HCT116 (cell line): ENCODE measurements around the gene FAM193A. TPM values are rescaled to one million over a fixed set of nuclear protein-coding genes. Genes with fewer than 3 reads are reported as not detected.
A peak's percentile ranks its signal among the peaks of the same experiment; 100 is the strongest.

Experiments
- ATAC-seq: fragments of 200-7000 bp; cut with Tn5 transposase; 2 replicates; pipeline ENCODE4 v1.9.1; 2020; ENCODE audit warnings: mild to moderate bottlenecking, moderate library complexity
- BruUV-seq: library from RNA; stranded (reverse); fragments of 400-500 nt; replicated peaks from 2 replicates; lab custom pipeline; 2021; lab: Mats Ljungman, UMichigan
- CTCF ChIA-PET: fragments of 300-600 bp; sonication (Branson Sonifier 250); formaldehyde crosslinking; loops from one replicate; lab custom pipeline; 2021; ENCODE audit warnings: antibody characterized with exemption; lab: Charles Lee
- POLR2A ChIA-PET: fragments of 300-600, 350-600 bp; sonication (Branson Sonifier 250); formaldehyde crosslinking; loops from one replicate; lab custom pipeline; 2021; ENCODE audit warnings: antibody characterized with exemption; lab: Charles Lee
- RAD21 ChIA-PET, 2 experiments: fragments of 300-600 bp; sonication (Branson Sonifier 250); formaldehyde crosslinking; loops; one replicate each; lab custom pipeline; 2023; ENCODE audit warnings: low total read pairs in 2 of 2; ENCODE audit not compliant: uncharacterized antibody in 2 of 2, unreplicated experiment in 2 of 2, low non-redundant PET in 1 of 2; lab: Charles Lee
- DNase-seq: peaks from one replicate; pipeline ENCODE4 v3.0.0-alpha.2; 2010; ENCODE audit warnings: low read depth, low spot score
- H2AFZ ChIP-seq: fragments of 200-600 bp; shearing (Covaris generic), sonication (generic); 2 replicates; pipeline ENCODE4 v1.6.1; 2017; ENCODE audit warnings: low read depth, mixed run types, mixed read lengths, antibody characterized with exemption, low read length; ENCODE audit not compliant: poor library complexity, severe bottlenecking
- H3K27ac ChIP-seq: 2 replicates; pipeline ENCODE4 v1.5.1; 2012; ENCODE audit warnings: low read depth, low read length
- H3K27me3 ChIP-seq: fragments of 200-600 bp; sonication (generic); 2 replicates; pipeline ENCODE4 v1.6.1; 2016; ENCODE audit warnings: mixed run types, low read length, mixed read lengths; ENCODE audit not compliant: insufficient read depth
- H3K36me3 ChIP-seq, 2 experiments: fragments of 200-500 bp in 1 of 2; fragments of 200-600 bp in 1 of 2; sonication (Bioruptor generic) in 1 of 2; sonication (generic) in 1 of 2; 2 replicates each; pipeline versions ENCODE4 v1.5.1 to v1.6.1; 2014 to 2016; ENCODE audit warnings: low read length in 2 of 2, inconsistent platforms in 1 of 2, mixed read lengths in 1 of 2, mixed run types in 1 of 2; ENCODE audit not compliant: insufficient read depth in 2 of 2, control insufficient read depth in 1 of 2
- H3K4me1 ChIP-seq, 2 experiments: fragments of 200-600 bp in 1 of 2; sonication (generic) in 1 of 2; 2 replicates each; pipeline versions ENCODE4 v1.5.1 to v1.6.1; 2012 to 2017; ENCODE audit warnings: low read length in 2 of 2, inconsistent platforms in 1 of 2, mild to moderate bottlenecking in 1 of 2, mixed read lengths in 1 of 2, mixed run types in 1 of 2, moderate library complexity in 1 of 2; ENCODE audit not compliant: insufficient read depth in 2 of 2, control insufficient read depth in 1 of 2
- H3K4me2 ChIP-seq: fragments of 200-600 bp; sonication (generic); 2 replicates; pipeline ENCODE4 v1.6.1; 2017; ENCODE audit warnings: mixed run types, low read length, mixed read lengths
- H3K4me3 ChIP-seq, 2 experiments: fragments of 200-600 bp in 1 of 2; sonication (generic) in 1 of 2; replicated peaks in 1 of 2; 2 replicates each; pipeline ENCODE4 v1.5.1; 2011 to 2016; ENCODE audit warnings: low read length in 2 of 2, control low read depth in 1 of 2, low read depth in 1 of 2, mild to moderate bottlenecking in 1 of 2, mixed read lengths in 1 of 2, mixed run types in 1 of 2
- H3K79me2 ChIP-seq: fragments of 200-600 bp; sonication (generic); 2 replicates; pipeline ENCODE4 v1.6.1; 2017; ENCODE audit warnings: mild to moderate bottlenecking, mixed run types, low read length, moderate library complexity, mixed read lengths; ENCODE audit not compliant: insufficient read depth
- H3K9ac ChIP-seq: fragments of 200-600 bp; sonication (generic); 2 replicates; pipeline ENCODE4 v1.6.1; 2016; ENCODE audit warnings: low read length, mixed read lengths
- H3K9me2 ChIP-seq: fragments of 200-600 bp; sonication (generic), shearing (Covaris generic); 2 replicates; pipeline ENCODE4 v1.6.1; 2017; ENCODE audit warnings: mixed run types, mild to moderate bottlenecking, moderate library complexity; ENCODE audit not compliant: insufficient read depth
- H3K9me3 ChIP-seq, 2 experiments: fragments of 200-500 bp in 1 of 2; fragments of 200-600 bp in 1 of 2; sonication (Bioruptor generic) in 1 of 2; sonication (generic) in 1 of 2; 2 replicates each; pipeline ENCODE4 v1.6.1; 2014 to 2017; ENCODE audit warnings: low read length in 2 of 2, mixed read lengths in 2 of 2, inconsistent platforms in 1 of 2, low read depth in 1 of 2, mild to moderate bottlenecking in 1 of 2, mixed run types in 1 of 2, moderate library complexity in 1 of 2; ENCODE audit not compliant: control insufficient read depth in 1 of 2, insufficient read depth in 1 of 2
- H4K20me1 ChIP-seq: fragments of 200-600 bp; sonication (generic), shearing (Covaris generic); 2 replicates; pipeline ENCODE4 v1.6.1; 2017; ENCODE audit warnings: mixed run types, mild to moderate bottlenecking, moderate library complexity; ENCODE audit not compliant: insufficient read depth
- CTCF ChIP-seq, 3 experiments: fragments of 200-600 bp in 1 of 3; sonication (generic) in 1 of 3; IDR thresholded peaks in 2 of 3; conservative IDR thresholded peaks in 1 of 3; 2 replicates each; pipeline ENCODE4 v1.5.1; 2012 to 2017; ENCODE audit warnings: low read depth in 2 of 3, low read length in 2 of 3, antibody characterized with exemption in 1 of 3, borderline replicate concordance in 1 of 3, control low read depth in 1 of 3, mild to moderate bottlenecking in 1 of 3, mixed read lengths in 1 of 3, mixed run types in 1 of 3, moderate library complexity in 1 of 3; ENCODE audit not compliant: insufficient read depth in 1 of 3
- EGR1 ChIP-seq: IDR thresholded peaks from 2 replicates; pipeline ENCODE4 v1.6.1; 2012; ENCODE audit warnings: low read depth
- MAX ChIP-seq: IDR thresholded peaks from 2 replicates; pipeline ENCODE4 v1.6.1; 2012
- POLR2AphosphoS5 ChIP-seq: IDR thresholded peaks from 2 replicates; pipeline ENCODE4 v1.6.1; 2011; ENCODE audit warnings: mild to moderate bottlenecking, low read depth, low read length, moderate library complexity
- ZFX ChIP-seq: fragments of 450-650 bp; IDR thresholded peaks from 2 replicates; pipeline ENCODE4 v1.6.1; 2017
- intact Hi-C: fragments of 100-400 bp; cut with micrococcal nuclease; formaldehyde crosslinking; loops from 2 replicates; pipeline ENCODE4 v1.10.0; 2022
- total RNA-seq: library from RNA; stranded (reverse); gene quantifications from one replicate; pipeline ENCODE4 v1.2.1, GENCODE V29; 2021; ENCODE audit not compliant: unreplicated experiment

Gene FAM193A
- total RNA-seq, 1 experiment from 2014 or later, result 15.7 TPM

GRCh38 chr4:2535376-2536192 lies 863 bp upstream of the FAM193A start:
- Histone ChIP-seq H2AFZ (no peak overlapping the region), H3K9me2 (no peaks in the 10 kb centered on the region), H4K20me1 (no peaks in the 10 kb centered on the region), H3K9ac (peak overlapping the region; percentile 95), H3K36me3 (no peaks in the 10 kb centered on the region), H3K27me3 (no peaks in the 10 kb centered on the region), H3K27ac (peak overlapping the region; percentile 97), H3K4me1 (peaks cover 8 to 26% of the 10 kb centered on the region in 2 experiments; a peak in 3 of 4 replicates), H3K4me2 (peak overlapping the region; percentile 95), H3K9me3 (no peaks in the 10 kb centered on the region), H3K79me2 (peaks cover 36% of the 10 kb centered on the region), H3K4me3 (peak overlapping the region; percentile 77 to 87)
- ChIA-PET POLR2A (interaction anchor here (0.6 to 1.0 kb wide), 5 partner anchors 15 to 71 kb away, joined by 3 to 7 read pairs (median 3); no protein-coding TSS in a partner anchor), CTCF (no interaction called here), RAD21 (interaction anchor here in 1 of 2 experiments (0.6 kb wide), 1 partner anchor 74 kb away, joined by 3 read pairs; no protein-coding TSS in a partner anchor)
- TF ChIP-seq POLR2AphosphoS5, result no peak; the same call in 1 of the 2 replicates
- no peak for TF ChIP-seq CTCF (IDR thresholded peaks at IDR 0.05 in 2 of 3, conservative IDR thresholded peaks at IDR 0.05 in 1 of 3; ENCODE audit: borderline replicate concordance in 1 of 3, insufficient read depth in 1 of 3, low read depth in 2 of 3, low read length in 2 of 3)
- no peak for TF ChIP-seq EGR1
- TF ChIP-seq ZFX, result peak; percentile 93
- no peak; the same call in 1 of the 2 replicates for TF ChIP-seq MAX
- ATAC-seq (peak; percentile 10), DNase-seq (no peak)
- TSS peak; percentile 80 for BruUV-seq
- intact Hi-C loops, result loop anchor here (5.0 kb wide), 1 partner anchor 68 kb away; the partner anchor contains the start of gene RNF4
